B cell (primary cell): ENCODE results near the gene KRTAP24-1.

Source experiments
- CTCF ChIP-seq: fragments of 200-600 bp; IDR thresholded peaks from one replicate; pipeline ENCODE4 v1.8.0; 2022; ENCODE audit warnings: antibody characterized with exemption, mild to moderate bottlenecking
- EZH2 ChIP-seq: IDR thresholded peaks from 2 replicates; pipeline ENCODE4 v1.6.1; 2012; ENCODE audit warnings: borderline replicate concordance, low read depth, mild to moderate bottlenecking, moderate library complexity, low read length; ENCODE audit not compliant: insufficient read depth, poor library complexity, severe bottlenecking

- no peak for TF ChIP-seq CTCF
- no peak for TF ChIP-seq EZH2
Measured at GRCh38 chr21:30320215-30320614, 37.5 kb upstream of the KRTAP24-1 start, which contains the start of gene KRTAP26-1.
